ENCODE results near the gene HELT. TPM values are rescaled to one million over a fixed set of nuclear protein-coding genes. Genes with fewer than 3 reads are reported as not detected.
"Not testable (repeated sequence)": the region's sequence is repeated elsewhere in the genome, so short reads cannot be mapped to it uniquely, and the experiment has no call there.

The HELT gene
- total RNA-seq, 1 experiment from 2014 or later, result 0.28 TPM

DNA sequence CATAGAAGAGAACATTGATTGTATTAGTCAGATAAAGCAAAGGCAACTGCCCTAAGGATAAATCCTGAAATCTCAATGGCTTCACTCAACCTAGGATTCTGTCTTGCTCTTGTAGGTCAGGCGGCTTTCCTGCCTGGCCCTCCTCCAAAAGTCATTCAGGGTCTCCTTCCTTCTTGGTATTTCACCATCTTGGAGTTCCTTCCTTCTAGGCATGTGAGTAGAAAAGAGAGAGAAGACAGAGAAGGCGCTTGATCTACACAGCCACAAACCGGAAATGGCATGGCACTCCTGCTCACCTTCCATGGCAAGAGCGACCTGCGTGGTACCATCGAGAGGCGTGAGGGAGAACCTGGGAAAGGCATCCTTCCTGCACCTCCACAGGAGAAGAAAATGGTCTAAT lies 45.3 kb upstream of the HELT start:
- ATAC-seq (no peak), DNase-seq (ENCODE audit: low spot score) (no peak)
- H3K4me3 Mint-ChIP-seq, result no peak overlapping the region
- H3K27ac Mint-ChIP-seq, result no peak overlapping the region
- H3K9me3 Mint-ChIP-seq, result peaks cover 39% of the 10 kb centered on the region
- TF ChIP-seq EMX1 (CRISPR knock-in tag; IDR thresholded peaks at IDR 0.05) (no peak), ZNF416 (CRISPR knock-in tag; IDR thresholded peaks at IDR 0.05) (no peak), ZNF425 (CRISPR knock-in tag; conservative IDR thresholded peaks at IDR 0.05) (no peak), MYBL2 (CRISPR knock-in tag; IDR thresholded peaks at IDR 0.05) (no peak), E2F5 (CRISPR knock-in tag; IDR thresholded peaks at IDR 0.05) (no peak), SP1 (CRISPR knock-in tag; conservative IDR thresholded peaks at IDR 0.05) (no peak), JAZF1 (CRISPR knock-in tag; IDR thresholded peaks at IDR 0.05) (no peak)
- TF ChIP-seq, protein P1, sequence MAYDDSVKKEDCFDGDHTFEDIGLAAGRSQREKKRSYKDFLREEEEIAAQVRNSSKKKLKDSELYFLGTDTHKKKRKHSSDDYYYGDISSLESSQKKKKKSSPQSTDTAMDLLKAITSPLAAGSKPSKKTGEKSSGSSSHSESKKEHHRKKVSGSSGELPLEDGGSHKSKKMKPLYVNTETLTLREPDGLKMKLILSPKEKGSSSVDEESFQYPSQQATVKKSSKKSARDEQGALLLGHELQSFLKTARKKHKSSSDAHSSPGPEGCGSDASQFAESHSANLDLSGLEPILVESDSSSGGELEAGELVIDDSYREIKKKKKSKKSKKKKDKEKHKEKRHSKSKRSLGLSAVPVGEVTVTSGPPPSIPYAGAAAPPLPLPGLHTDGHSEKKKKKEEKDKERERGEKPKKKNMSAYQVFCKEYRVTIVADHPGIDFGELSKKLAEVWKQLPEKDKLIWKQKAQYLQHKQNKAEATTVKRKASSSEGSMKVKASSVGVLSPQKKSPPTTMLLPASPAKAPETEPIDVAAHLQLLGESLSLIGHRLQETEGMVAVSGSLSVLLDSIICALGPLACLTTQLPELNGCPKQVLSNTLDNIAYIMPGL (CRISPR knock-in tag; IDR thresholded peaks at IDR 0.05), result no peak
- peaks cover 21% of the 10 kb centered on the region for H3K36me3 Mint-ChIP-seq
- ChIA-PET POLR2A (no interaction called here), CTCF (no interaction called here)
- H3K4me1 Mint-ChIP-seq, result no peaks in the 10 kb centered on the region
- peaks cover 5% of the 10 kb centered on the region for H3K27me3 Mint-ChIP-seq (ENCODE audit: low read depth)

- DNase-seq (ENCODE audit: low spot score); H3K27me3 Mint-ChIP-seq (ENCODE audit: low read depth); H3K27ac Mint-ChIP-seq; H3K4me3 Mint-ChIP-seq; H3K4me1 Mint-ChIP-seq; CTCF ChIA-PET; POLR2A ChIA-PET; ATAC-seq: not testable (repeated sequence)
- Mint-ChIP-seq H3K36me3 (peaks cover 13% of the 10 kb centered on the region), H3K9me3 (peaks cover 24% of the 10 kb centered on the region)
Measured at GRCh38 chr4:184976348-184976747, 41.9 kb upstream of the HELT start.

GRCh38 chr4:184977747-184978146 lies 40.5 kb upstream of the HELT start:
- Mint-ChIP-seq H3K4me1 (no peaks in the 10 kb centered on the region), H3K4me3 (no peak overlapping the region), H3K27me3 (ENCODE audit: low read depth) (peaks cover 3% of the 10 kb centered on the region; the same call in 1 of the 2 replicates), H3K9me3 (peaks cover 10% of the 10 kb centered on the region), H3K27ac (no peak overlapping the region), H3K36me3 (no peaks in the 10 kb centered on the region)
- POLR2A ChIA-PET, result no interaction called here
- CTCF ChIA-PET, result no interaction called here
- ATAC-seq (no peak), DNase-seq (ENCODE audit: low spot score) (no peak)
- TF ChIP-seq GRHL2 (CRISPR knock-in tag; IDR thresholded peaks at IDR 0.05; ENCODE audit: insufficient replicate concordance, severe bottlenecking) (no peak), ZNF263 (CRISPR knock-in tag; IDR thresholded peaks at IDR 0.05; ENCODE audit: low read depth) (no peak), ZNF396 (CRISPR knock-in tag; IDR thresholded peaks at IDR 0.05; ENCODE audit: borderline replicate concordance) (no peak), SMAD4 (CRISPR knock-in tag; IDR thresholded peaks at IDR 0.05) (no peak), NFATC4 (CRISPR knock-in tag; IDR thresholded peaks at IDR 0.05) (no peak), TEAD1 (CRISPR knock-in tag; IDR thresholded peaks at IDR 0.05) (no peak), MYBL2 (CRISPR knock-in tag; IDR thresholded peaks at IDR 0.05) (no peak), IRF2 (CRISPR knock-in tag; IDR thresholded peaks at IDR 0.05; ENCODE audit: borderline replicate concordance, low read depth) (no peak), SP1 (CRISPR knock-in tag; conservative IDR thresholded peaks at IDR 0.05) (no peak), ZMAT4 (CRISPR knock-in tag; IDR thresholded peaks at IDR 0.05) (no peak), CTCF (IDR thresholded peaks at IDR 0.05) (no peak), ETV6 (CRISPR knock-in tag; IDR thresholded peaks at IDR 0.05) (no peak), ZBTB43 (CRISPR knock-in tag; IDR thresholded peaks at IDR 0.05) (no peak), JAZF1 (CRISPR knock-in tag; IDR thresholded peaks at IDR 0.05) (no peak), NFYB (CRISPR knock-in tag; conservative IDR thresholded peaks at IDR 0.05; ENCODE audit: low read depth) (no peak), TCF7 (CRISPR knock-in tag; IDR thresholded peaks at IDR 0.05; ENCODE audit: low read depth) (no peak)
- TF ChIP-seq, protein P2, sequence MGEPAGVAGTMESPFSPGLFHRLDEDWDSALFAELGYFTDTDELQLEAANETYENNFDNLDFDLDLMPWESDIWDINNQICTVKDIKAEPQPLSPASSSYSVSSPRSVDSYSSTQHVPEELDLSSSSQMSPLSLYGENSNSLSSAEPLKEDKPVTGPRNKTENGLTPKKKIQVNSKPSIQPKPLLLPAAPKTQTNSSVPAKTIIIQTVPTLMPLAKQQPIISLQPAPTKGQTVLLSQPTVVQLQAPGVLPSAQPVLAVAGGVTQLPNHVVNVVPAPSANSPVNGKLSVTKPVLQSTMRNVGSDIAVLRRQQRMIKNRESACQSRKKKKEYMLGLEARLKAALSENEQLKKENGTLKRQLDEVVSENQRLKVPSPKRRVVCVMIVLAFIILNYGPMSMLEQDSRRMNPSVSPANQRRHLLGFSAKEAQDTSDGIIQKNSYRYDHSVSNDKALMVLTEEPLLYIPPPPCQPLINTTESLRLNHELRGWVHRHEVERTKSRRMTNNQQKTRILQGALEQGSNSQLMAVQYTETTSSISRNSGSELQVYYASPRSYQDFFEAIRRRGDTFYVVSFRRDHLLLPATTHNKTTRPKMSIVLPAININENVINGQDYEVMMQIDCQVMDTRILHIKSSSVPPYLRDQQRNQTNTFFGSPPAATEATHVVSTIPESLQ (CRISPR knock-in tag; IDR thresholded peaks at IDR 0.05), result no peak
- TF ChIP-seq, protein P3, sequence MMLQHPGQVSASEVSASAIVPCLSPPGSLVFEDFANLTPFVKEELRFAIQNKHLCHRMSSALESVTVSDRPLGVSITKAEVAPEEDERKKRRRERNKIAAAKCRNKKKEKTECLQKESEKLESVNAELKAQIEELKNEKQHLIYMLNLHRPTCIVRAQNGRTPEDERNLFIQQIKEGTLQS (CRISPR knock-in tag; conservative IDR thresholded peaks at IDR 0.05), result no peak
